Activated T-helper 1 cell treated with anti-CD3 and anti-CD28 coated beads, Interleukin-12 subunit alpha, Interleukin-12 subunit beta, Interleukin-2, Interleukin-4 antibody, amounts not matched to agents 30 ng/mL and 10 ng/mL and 1 ng/mL, durations not matched to agents 14 hours and 24 hours and 36 hours (primary cell): ENCODE results near the gene PRDM16. TPM values are rescaled to one million over a fixed set of nuclear protein-coding genes. Genes with fewer than 3 reads are reported as not detected.

Experiments used
- DNase-seq: peaks from one replicate; pipeline ENCODE4 v3.0.0; 2021; ENCODE audit warnings: low spot score
- H3K27ac Mint-ChIP-seq: one replicate; pipeline ENCODE4 v1.8.0; 2021; ENCODE audit warnings: mild to moderate bottlenecking, mixed read lengths
- H3K27me3 Mint-ChIP-seq: one replicate; pipeline ENCODE4 v1.8.0; 2022; ENCODE audit warnings: mild to moderate bottlenecking, moderate library complexity, mixed read lengths; ENCODE audit not compliant: insufficient read depth
- H3K36me3 Mint-ChIP-seq: one replicate; pipeline ENCODE4 v1.8.0; 2021; ENCODE audit warnings: low read depth, mixed read lengths
- H3K4me1 Mint-ChIP-seq: one replicate; pipeline ENCODE4 v1.8.0; 2021; ENCODE audit warnings: low read depth, mixed read lengths
- H3K4me3 Mint-ChIP-seq: one replicate; pipeline ENCODE4 v1.8.0; 2021; ENCODE audit warnings: mild to moderate bottlenecking, moderate library complexity, mixed read lengths
- H3K9me3 Mint-ChIP-seq: one replicate; pipeline ENCODE4 v1.8.0; 2021; ENCODE audit warnings: mixed read lengths
- intact Hi-C: fragments of 100-400 bp; cut with micrococcal nuclease; formaldehyde crosslinking; loops from one replicate; pipeline ENCODE4 v1.15.1; 2024
- total RNA-seq: library from RNA; stranded (reverse); gene quantifications from 2 replicates; pipeline ENCODE4 v1.2.3, GENCODE V29; 2022

The PRDM16 gene
- total RNA-seq, 1 donor from 2014 or later: not detected

- H3K27ac Mint-ChIP-seq: no peak overlapping the region
- intact Hi-C loops: no loop called here
- no peaks in the 10 kb centered on the region for H3K36me3 Mint-ChIP-seq
- no peaks in the 10 kb centered on the region for H3K4me1 Mint-ChIP-seq
- no peak for DNase-seq
- H3K27me3 Mint-ChIP-seq: no peaks in the 10 kb centered on the region
- no peak overlapping the region for H3K4me3 Mint-ChIP-seq
- no peaks in the 10 kb centered on the region for H3K9me3 Mint-ChIP-seq
Measured at GRCh38 chr1:3119725-3120124, 50.7 kb downstream of the PRDM16 start.

DNA sequence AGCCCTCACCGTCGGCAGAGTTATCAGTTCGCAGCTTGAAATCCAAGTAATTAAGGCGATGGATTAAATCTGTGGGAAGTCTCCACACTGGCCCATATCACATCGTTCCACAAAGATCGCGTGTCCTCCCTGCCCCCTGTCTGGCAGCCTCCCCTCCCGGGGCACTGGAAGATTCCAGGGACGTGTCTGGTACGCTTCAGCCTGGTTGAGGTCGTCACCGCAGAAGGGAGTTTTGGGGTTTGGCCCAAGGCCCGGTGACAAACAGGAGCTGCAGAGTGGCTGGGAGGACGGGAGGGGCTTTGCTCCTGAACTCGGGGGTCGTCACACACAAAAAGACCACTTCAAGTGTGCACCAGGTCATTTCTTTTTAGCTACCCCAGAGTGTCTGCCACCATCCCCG lies 51.1 kb downstream of the PRDM16 start:
- no peaks in the 10 kb centered on the region for H3K36me3 Mint-ChIP-seq
- no peaks in the 10 kb centered on the region for H3K4me1 Mint-ChIP-seq
- DNase-seq: no peak
- no peak overlapping the region for H3K27ac Mint-ChIP-seq
- intact Hi-C loops: no loop called here
- no peaks in the 10 kb centered on the region for H3K9me3 Mint-ChIP-seq
- no peaks in the 10 kb centered on the region for H3K27me3 Mint-ChIP-seq
- H3K4me3 Mint-ChIP-seq: no peak overlapping the region

- intact Hi-C loops: no loop called here
- no peak for DNase-seq
- H3K27ac Mint-ChIP-seq: no peak overlapping the region
- H3K9me3 Mint-ChIP-seq: no peaks in the 10 kb centered on the region
- H3K27me3 Mint-ChIP-seq: no peaks in the 10 kb centered on the region
- no peaks in the 10 kb centered on the region for H3K4me1 Mint-ChIP-seq
- H3K36me3 Mint-ChIP-seq: no peaks in the 10 kb centered on the region
- H3K4me3 Mint-ChIP-seq: no peak overlapping the region
Measured at GRCh38 chr1:3120994-3121393, 52.0 kb downstream of the PRDM16 start.

DNA sequence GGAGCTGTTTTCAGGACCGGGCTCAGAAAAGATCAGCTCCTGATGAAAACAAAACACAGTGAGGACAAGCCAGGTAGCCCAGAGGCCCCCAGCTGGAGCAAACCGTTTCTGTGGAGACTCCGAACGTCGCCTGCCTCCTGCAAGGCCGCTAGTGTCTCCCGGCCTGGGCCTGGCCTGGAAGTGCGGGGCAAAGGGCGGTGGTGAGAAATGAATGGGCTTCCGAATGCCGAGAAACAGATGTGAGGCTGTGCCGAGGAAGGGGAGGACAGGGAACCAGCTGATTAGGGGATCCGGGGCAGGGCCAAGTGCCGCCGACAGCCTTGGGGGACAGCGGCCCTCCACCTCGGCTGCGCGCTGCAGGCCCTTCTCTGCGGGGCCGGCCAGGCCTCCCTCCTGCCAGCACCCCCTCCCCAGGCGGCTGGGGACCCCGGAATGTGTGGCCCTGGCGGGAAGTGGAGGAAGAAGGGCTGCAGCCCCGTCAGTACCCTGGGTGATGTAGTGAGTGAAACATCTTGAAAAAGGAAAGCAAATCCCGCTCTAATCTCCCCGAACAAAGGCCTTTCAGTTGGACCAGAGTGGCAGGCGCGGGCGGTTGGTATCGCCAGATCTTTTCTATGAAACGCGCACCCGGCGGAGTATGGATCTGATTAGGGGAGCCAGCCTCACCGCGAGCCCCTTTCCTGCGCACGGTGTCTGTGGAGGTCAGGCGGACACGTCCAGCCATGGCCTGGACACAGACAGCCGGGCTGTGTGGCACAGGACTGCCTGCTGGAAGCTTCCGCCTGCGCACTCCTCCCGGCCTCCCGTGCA lies 52.6 kb downstream of the PRDM16 start:
- Mint-ChIP-seq H3K36me3 (no peaks in the 10 kb centered on the region), H3K27me3 (no peaks in the 10 kb centered on the region), H3K4me3 (no peak overlapping the region), H3K9me3 (no peaks in the 10 kb centered on the region), H3K4me1 (no peaks in the 10 kb centered on the region), H3K27ac (no peak overlapping the region)
- DNase-seq: no peak
- intact Hi-C loops: no loop called here

DNA sequence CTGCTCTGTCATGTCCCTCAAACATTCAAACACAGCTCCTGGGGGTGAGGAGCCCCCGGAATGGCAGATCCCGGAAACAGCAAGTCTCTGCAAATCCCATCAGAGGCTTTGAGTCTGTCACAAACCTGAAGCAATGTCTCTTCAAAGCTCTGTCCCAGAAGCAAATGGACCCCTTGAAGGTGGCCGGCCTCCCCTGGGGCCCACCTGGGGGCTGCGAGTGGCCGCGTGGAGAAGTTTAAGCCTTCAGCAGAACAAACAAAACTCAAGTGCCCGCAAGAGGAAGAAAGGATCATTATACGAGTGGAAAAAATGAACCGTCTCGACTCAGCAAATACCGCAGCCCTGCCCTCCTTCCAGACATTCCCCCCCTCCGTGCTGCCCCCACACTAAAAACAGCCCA lies 53.3 kb downstream of the PRDM16 start:
- Mint-ChIP-seq H3K4me1 (no peaks in the 10 kb centered on the region), H3K27ac (no peak overlapping the region), H3K36me3 (no peaks in the 10 kb centered on the region)

DNA sequence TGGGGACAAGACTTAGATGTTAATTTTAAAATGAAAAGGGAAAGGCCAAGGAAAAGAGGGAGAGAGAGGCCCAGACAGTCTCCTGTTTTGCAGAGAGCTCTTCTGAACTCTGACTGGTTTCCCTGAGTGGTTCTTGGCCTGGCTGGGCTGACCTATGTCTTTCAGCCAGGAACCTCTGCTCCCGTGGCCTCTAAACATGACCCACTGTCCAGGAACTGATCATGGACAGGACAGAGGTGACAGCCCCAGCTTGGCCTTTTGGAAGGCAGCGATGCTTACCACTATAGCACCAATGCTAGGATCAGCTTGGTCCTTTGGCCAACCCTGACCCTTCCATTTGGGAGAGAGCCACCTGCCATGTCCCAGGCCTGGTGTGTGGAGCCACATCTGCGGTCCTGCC lies 55.2 kb downstream of the PRDM16 start:
- no peak for DNase-seq
- intact Hi-C loops: no loop called here
- no peaks in the 10 kb centered on the region for H3K27me3 Mint-ChIP-seq
- no peak overlapping the region for H3K4me3 Mint-ChIP-seq
- no peaks in the 10 kb centered on the region for H3K4me1 Mint-ChIP-seq
- no peaks in the 10 kb centered on the region for H3K9me3 Mint-ChIP-seq
- H3K36me3 Mint-ChIP-seq: no peaks in the 10 kb centered on the region
- H3K27ac Mint-ChIP-seq: no peak overlapping the region

More for the DNA sequence above, 53.3 kb downstream of the PRDM16 start:
- DNase-seq: no peak
- H3K9me3 Mint-ChIP-seq: no peaks in the 10 kb centered on the region
- H3K27me3 Mint-ChIP-seq: no peaks in the 10 kb centered on the region
- intact Hi-C loops: no loop called here
- no peak overlapping the region for H3K4me3 Mint-ChIP-seq

DNA sequence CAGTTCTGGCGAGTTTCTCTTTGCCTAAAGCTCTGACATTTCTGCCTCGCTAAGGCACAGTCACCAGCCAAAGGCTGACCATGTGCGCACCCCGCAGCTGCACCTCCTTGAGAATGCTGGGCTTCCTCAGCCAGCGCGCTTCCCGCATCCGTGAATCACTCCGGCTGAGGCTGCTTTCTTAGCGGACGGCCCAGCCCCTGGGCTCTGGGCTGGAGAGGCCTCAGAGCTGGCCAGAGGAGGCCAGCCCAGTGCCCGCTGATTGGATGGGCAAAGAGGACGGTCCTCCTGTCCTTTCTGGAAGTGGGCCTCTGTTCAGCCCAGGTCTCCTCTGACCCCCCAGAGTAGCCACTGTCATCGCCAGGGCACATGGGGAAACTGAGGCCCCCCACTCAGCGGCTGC lies 56.1 kb downstream of the PRDM16 start:
- H3K27me3 Mint-ChIP-seq: no peaks in the 10 kb centered on the region
- H3K36me3 Mint-ChIP-seq: no peaks in the 10 kb centered on the region
- intact Hi-C loops: no loop called here
- no peak overlapping the region for H3K4me3 Mint-ChIP-seq
- no peaks in the 10 kb centered on the region for H3K4me1 Mint-ChIP-seq
- H3K27ac Mint-ChIP-seq: no peak overlapping the region
- H3K9me3 Mint-ChIP-seq: no peaks in the 10 kb centered on the region
- DNase-seq: no peak

DNA sequence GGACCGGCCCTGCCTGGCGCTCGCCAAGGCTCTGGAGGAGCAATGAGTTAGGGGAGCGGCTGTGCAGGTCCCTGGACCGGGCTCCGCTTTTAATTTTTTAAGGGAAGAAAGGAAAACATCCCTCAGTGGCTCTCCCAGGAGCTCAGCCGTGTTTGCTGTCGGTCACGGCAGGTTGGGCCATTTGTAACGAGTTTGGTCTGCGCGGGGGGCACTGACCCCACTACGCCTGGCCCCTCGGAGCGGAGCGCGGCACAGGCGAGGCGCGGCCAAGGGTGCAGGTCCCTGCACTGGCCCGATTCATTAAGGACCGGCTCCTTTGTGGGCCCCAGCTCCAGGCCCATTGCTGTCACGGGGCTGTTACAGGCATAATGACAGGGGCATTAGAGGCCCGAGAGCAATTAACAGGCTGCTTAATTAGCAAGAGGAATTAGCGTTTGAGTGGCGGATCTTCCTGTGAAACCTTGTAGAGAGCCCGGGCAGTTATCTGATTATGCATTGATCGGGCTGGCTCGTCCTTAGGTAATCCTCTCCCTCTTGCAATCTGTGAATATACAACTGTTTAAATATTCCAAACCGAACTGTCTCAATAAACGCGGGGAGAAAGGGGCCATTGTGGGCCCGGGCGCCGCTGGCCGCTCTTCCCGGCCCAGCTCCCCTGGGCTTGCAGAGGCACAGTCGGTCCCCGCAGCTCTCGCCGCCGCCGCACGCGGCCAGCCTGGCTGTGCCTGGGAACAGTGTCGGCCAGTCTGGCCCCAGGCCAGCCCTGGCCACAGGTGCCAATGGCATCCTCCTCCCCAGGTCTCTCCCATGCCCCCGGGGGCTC lies 56.8 kb downstream of the PRDM16 start:
- Mint-ChIP-seq H3K4me1 (no peaks in the 10 kb centered on the region), H3K36me3 (no peaks in the 10 kb centered on the region), H3K4me3 (no peak overlapping the region), H3K9me3 (no peaks in the 10 kb centered on the region), H3K27me3 (no peaks in the 10 kb centered on the region), H3K27ac (no peak overlapping the region)
- DNase-seq: no peak
- intact Hi-C loops: no loop called here

- H3K27ac Mint-ChIP-seq: no peak overlapping the region
- no peak overlapping the region for H3K4me3 Mint-ChIP-seq
- no peaks in the 10 kb centered on the region for H3K4me1 Mint-ChIP-seq
- H3K27me3 Mint-ChIP-seq: no peaks in the 10 kb centered on the region
- no peaks in the 10 kb centered on the region for H3K36me3 Mint-ChIP-seq
- no peak for DNase-seq
- no peaks in the 10 kb centered on the region for H3K9me3 Mint-ChIP-seq
- intact Hi-C loops: no loop called here
Measured at GRCh38 chr1:3126756-3127678, 58.0 kb downstream of the PRDM16 start.

DNA sequence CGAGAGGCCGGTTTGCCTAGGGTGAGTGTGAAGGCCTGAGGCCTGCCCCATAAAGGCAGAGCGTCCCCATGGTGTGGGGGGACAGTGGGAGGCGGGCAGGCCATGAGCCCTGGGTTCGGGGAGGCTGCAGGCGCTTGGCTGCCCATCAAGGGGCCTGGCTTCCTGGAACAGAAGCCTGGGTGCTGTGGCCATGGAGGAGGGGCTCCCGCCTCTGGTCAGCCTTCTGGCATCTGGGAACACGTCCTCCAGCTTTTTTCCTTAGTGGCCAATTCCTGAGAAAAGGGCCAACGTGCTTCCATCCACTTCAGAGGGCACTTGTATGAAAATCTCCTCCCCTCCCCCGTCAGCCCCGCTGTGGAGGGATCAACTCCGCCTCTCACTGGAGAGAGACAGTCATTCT lies 58.7 kb downstream of the PRDM16 start:
- no peak for DNase-seq
- Mint-ChIP-seq H3K27ac (no peak overlapping the region), H3K4me3 (no peak overlapping the region), H3K27me3 (no peaks in the 10 kb centered on the region), H3K36me3 (no peaks in the 10 kb centered on the region), H3K9me3 (no peaks in the 10 kb centered on the region), H3K4me1 (no peaks in the 10 kb centered on the region)
- intact Hi-C loops: no loop called here

DNA sequence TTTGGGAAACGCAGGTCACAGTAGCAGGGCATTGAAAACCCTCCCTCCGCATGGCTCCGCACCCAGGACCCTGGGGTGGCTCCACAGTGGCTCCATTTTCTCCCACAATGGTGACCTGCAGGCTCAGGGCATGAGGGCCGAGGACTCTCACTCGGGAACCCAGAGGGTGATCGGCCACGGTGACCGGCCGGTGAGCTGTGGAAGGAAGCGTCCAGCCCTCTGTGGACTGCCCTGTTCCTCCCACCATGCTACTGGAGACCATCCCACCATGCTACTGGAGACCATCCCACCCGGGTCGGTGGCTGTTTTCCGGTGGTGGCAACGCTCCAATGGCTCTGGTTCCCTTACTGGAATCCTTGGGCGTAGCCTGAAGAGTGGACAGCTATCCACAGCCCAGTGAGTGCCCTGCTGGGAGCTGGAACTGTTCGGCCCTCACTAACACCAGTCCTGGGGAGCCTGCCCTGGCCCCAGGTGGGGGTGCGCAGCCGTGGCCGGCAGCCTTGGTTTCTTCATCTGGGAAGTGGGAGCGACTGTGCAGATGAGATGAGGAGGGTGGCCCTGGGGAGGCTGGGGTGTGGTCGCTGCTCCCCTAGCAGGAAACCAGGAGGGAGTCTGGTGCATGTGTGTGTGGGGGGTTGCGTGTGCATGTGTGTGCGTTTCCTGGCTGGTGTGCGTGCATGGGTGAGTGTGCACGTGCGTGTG lies 59.6 kb downstream of the PRDM16 start:
- Mint-ChIP-seq H3K4me1 (no peaks in the 10 kb centered on the region), H3K27ac (no peak overlapping the region), H3K36me3 (no peaks in the 10 kb centered on the region), H3K9me3 (no peaks in the 10 kb centered on the region), H3K4me3 (no peak overlapping the region), H3K27me3 (no peaks in the 10 kb centered on the region)
- intact Hi-C loops: no loop called here
- no peak for DNase-seq

GRCh38 chr1:3129133-3129490 lies 60.1 kb downstream of the PRDM16 start:
- no peak overlapping the region for H3K27ac Mint-ChIP-seq
- intact Hi-C loops: no loop called here
- no peaks in the 10 kb centered on the region for H3K36me3 Mint-ChIP-seq
- DNase-seq: no peak
- no peaks in the 10 kb centered on the region for H3K4me1 Mint-ChIP-seq
- no peak overlapping the region for H3K4me3 Mint-ChIP-seq
- H3K27me3 Mint-ChIP-seq: no peaks in the 10 kb centered on the region
- no peaks in the 10 kb centered on the region for H3K9me3 Mint-ChIP-seq
